Pons (tissue), 1 donor: Measurements from ENCODE around the gene SAC3D1.

Source experiments
- DNase-seq: peaks from one replicate; pipeline ENCODE4 v3.0.0-alpha.2; 2016; ENCODE audit warnings: low spot score

SAC3D1 gene

DNA sequence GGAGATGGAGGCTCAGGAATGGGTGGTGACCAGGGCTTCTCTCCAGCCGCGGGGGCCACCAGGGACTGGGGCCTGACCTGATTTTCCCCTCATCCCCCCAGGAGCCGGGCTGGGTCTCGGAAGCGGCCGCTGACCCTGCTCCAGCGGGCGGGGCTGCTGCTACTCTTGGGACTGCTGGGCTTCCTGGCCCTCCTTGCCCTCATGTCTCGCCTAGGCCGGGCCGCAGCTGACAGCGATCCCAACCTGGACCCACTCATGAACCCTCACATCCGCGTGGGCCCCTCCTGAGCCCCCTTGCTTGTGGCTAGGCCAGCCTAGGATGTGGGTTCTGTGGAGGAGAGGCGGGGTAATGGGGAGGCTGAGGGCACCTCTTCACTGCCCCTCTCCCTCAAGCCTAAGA is 46.8 kb downstream of the SAC3D1 start:
- DNase-seq, result no peak

DNA sequence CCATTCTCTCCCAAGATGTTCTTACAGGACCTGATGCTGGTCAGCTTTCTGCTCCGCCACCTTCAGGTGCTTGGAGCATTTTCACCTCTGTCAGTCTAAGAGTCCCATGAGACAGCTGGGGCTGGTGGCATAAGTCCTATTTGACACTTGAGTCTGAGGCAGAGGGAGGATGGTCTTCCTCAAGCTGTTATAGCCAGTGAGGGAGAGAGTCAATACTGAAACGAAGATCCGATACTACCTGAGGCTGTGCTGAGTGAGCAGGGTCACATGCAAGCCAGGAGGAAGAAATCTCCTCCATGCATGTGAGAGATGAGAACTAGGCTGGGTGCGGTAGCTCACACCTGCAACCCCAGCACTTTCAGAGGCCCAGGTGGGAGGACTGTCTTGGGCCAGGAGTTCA is 48.6 kb downstream of the SAC3D1 start:
- no peak for DNase-seq

DNA sequence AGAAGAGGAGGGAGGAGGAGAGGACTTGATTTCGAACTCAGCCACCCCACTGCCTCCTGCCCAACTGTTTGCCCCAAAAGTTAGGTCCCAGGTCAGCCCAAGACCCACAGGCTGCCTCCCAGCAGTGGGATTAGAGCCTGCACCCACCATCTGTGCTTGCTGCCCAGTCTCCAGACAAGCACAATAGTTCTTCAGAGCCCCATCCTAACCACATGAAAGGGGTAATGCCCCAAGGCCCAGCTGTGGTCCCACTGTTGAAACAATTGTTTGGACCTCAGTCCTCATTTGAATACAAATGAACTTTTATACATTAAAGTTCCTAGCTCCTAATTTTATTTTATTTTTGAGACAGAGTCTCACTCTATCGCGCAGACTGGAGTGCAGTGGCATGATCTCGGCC is 49.6 kb downstream of the SAC3D1 start:
- peak; percentile 86 for DNase-seq
